NOMO-1 treated with dmso at 0.1 percent for 144 hours (cell line): ENCODE measurements around the gene MXD3.
A peak's percentile ranks its signal among the peaks of the same experiment; 100 is the strongest.

Experiments
- DNase-seq: peaks from one replicate; lab custom pipeline; 2025; ENCODE audit not compliant: unreplicated experiment; lab: John Stamatoyannopoulos, UW

The MXD3 gene

GRCh38 chr5:177304392-177305119 lies 7.1 kb downstream of the MXD3 start:
- no peak for DNase-seq

- no peak for DNase-seq
Measured at GRCh38 chr5:177303925-177304391, 7.7 kb downstream of the MXD3 start.

- DNase-seq: peak; percentile 58
Measured at GRCh38 chr5:177303121-177303924, 8.4 kb downstream of the MXD3 start, which contains the start of the genes PRELID1 and RAB24. Gene PRELID1, plus strand, starts transcription at chr5:177303799. Its CDS starts 187 bp downstream, at chr5:177303986. Gene RAB24, minus strand, starts transcription at chr5:177303719. Its CDS starts 431 bp downstream, at chr5:177303288.

GRCh38 chr5:177302354-177303110 lies 9.2 kb downstream of the MXD3 start:
- no peak for DNase-seq

- no peak for DNase-seq
Measured at GRCh38 chr5:177301503-177302165, 10.1 kb downstream of the MXD3 start.

- no peak for DNase-seq
Measured at GRCh38 chr5:177300951-177301350, 10.7 kb downstream of the MXD3 start.

GRCh38 chr5:177300236-177300880 lies 11.3 kb downstream of the MXD3 start:
- DNase-seq: peak; percentile 91

GRCh38 chr5:177299697-177300096 lies 12.0 kb downstream of the MXD3 start:
- DNase-seq: no peak

- no peak for DNase-seq
Measured at GRCh38 chr5:177297922-177298321, 13.8 kb downstream of the MXD3 start.

GRCh38 chr5:177296581-177296980 lies 15.1 kb downstream of the MXD3 start:
- no peak for DNase-seq

- no peak for DNase-seq
Measured at GRCh38 chr5:177295924-177296323, 15.8 kb downstream of the MXD3 start.

- no peak for DNase-seq
Measured at GRCh38 chr5:177294632-177295031, 17.1 kb downstream of the MXD3 start.

- no peak for DNase-seq
Measured at GRCh38 chr5:177293819-177294581, 17.7 kb downstream of the MXD3 start.

GRCh38 chr5:177291735-177292134 lies 20.0 kb downstream of the MXD3 start:
- DNase-seq: no peak

GRCh38 chr5:177290816-177291596 lies 20.7 kb downstream of the MXD3 start:
- no peak for DNase-seq

GRCh38 chr5:177288191-177288590 lies 23.5 kb downstream of the MXD3 start:
- DNase-seq: no peak

- DNase-seq: no peak
Measured at GRCh38 chr5:177276886-177277285, 34.8 kb downstream of the MXD3 start.

- no peak for DNase-seq
Measured at GRCh38 chr5:177275883-177276282, 35.8 kb downstream of the MXD3 start.

GRCh38 chr5:177271113-177271512 lies 40.6 kb downstream of the MXD3 start:
- no peak for DNase-seq
